NCI-H2081 (cell line): Measurements from ENCODE around the gene SLC66A2.

Source experiments
- DNase-seq, 2 experiments: peaks; one replicate each; lab custom pipeline; 2025; lab: John Stamatoyannopoulos, UW

SLC66A2 gene

DNA sequence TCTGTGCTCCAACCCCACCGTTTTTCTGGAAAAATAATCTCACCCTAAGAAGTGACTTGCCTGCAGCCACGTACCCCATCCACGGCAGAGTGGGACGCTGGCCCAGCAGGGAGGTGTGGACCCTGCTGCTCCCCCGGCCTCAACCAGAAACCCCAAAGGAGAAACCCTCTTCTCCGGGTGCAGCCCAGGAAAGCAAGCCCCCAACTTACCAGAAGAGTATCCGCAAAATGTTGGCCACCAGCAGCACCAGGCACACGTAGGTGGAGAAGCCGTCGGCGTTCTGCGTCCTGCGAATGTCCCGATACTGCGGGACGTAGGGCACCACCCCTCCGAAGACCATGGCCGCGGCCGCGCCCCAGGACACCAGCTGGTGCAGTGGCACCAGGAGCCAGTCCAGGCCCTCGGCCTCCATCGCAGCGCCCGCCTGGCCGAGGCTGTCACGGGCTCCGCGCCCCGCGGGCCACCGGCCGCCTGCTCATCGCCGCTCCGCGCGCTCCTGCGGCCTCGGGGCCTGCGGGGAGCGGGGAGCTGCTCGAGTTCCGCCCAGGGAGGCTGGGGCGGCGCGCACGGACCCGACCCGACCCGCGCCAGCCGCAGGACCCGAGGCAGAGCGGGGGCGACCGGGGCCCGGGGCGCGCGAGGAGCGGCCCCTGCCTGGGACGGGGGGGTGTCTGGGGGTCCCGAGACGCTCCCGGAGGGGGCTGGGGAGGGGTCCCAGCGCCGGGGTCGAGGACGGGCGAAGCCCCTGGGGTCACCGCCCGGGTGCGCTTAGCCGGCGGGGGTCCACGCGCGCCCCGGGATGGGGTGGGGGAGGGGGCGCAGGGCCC lies 725 bp downstream of the SLC66A2 start:
- DNase-seq, result peak in 1 of 2 experiments; percentile 9

DNA sequence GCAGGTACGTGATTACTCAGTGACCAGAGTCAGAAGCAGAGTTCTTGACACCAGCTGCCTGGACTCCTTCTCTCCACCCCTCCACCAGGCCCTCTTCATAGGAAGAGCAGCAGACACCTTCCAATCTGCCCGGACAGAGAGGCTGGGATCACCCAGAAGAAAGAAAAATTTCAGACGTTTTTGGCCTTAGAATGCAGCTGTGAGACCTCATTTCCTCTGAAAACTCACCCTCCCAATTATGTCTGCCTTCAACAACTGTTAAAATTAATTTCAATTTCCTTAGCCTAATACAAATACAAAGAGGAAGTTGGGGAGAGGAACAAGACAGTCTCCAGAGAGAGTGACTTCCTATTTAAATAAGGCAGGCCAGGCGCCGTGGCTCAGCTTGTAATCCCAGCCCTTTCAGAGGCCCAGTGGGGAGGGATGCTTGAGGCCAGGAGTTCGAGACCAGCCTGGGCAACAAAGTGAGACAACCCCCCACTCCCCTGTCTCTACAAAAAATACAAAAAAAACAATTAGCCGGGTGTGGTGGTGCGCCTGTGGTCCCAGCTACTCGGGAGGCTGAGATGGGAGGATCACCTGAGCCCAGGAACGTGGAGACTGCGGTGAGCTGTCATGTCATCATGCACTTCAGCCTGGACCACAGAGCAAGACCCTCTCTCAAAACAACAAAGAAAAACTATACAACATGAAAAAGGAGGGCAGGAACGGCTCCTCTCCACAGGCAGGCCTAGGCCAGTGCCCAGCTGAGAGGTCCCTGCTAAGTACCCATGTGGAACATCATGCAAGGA lies 1.6 kb downstream of the SLC66A2 start:
- DNase-seq, result no peak

- no peak for DNase-seq
Measured at GRCh38 chr18:79948719-79949411, 2.6 kb downstream of the SLC66A2 start.

GRCh38 chr18:79947881-79948610 lies 3.4 kb downstream of the SLC66A2 start:
- no peak for DNase-seq

DNA sequence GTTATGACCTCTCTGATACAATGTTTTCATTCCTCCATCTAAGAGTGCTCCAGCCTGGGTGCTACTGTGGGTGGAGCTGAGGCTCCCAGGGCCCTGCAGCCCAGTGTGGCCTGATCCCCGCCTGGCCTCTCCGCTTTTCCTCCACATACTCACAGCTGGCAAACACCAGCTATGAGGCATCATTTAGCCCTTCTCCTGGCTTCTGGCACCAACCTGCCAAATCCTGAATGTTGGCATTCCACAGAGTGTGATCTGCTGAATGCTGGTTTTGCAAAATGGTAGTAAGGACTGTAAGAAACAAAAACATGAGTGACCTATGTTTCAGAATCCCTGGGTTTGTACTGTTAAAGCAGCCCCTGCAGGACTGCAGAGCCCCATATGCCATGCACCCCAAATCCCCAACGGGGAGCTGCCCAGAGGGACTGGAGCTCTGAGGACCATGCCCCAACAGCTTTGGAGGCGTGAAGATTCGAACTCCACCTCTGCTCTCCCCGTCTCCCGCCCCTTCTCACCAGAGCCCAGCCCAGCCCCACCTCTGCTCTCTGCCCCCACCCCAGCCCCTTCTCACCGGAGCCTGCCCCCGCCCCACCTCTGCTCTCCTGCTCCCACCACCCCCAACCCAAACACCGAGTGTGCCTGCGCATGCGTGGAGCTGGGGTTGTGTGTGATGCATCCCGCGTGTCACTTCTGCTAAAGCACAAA lies 4.2 kb downstream of the SLC66A2 start:
- DNase-seq, result no peak

DNA sequence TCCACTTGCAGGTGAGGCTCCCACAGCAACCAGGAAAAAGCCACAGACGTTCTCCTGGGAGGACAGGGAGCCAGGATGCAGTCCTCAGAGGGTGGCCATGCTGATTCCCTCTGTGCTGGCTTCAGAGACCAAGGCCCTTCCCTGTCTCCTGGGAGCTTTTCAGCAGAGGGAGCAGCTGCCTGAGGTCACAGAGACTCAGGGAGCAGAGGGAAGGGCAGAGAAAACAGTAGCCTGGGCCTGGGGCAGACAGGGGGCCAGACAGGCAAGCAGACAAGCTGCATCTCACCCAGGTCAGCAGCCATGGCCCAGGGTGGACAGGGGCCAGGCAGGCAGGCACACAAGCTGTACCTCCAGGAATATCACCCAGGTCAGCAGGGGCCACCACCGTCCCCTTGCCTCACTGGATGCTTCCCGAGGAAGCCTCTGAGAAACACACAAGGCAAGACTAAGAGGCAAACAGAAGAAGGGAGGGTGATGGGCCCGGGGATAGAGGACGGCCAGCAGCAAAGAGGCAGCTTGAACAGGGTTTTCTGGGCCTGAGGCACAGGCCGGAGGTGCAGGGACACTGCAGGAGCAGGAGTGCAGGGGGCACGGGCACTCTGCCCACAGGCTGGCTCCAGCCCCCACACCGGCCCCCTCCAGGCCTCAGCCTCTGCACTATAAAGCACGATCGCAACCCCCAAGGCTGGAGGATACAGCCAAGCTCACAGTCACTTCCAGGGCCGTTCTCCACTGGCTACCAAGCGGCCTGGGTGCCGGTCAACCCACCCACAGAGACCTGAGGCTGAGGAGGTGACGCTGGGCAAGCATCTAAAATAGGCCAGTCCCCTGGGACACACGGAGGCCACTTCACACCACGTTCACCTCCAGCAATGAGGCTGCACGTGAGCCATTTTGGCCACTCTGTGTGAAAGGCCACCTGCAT lies 6.1 kb downstream of the SLC66A2 start:
- DNase-seq, result no peak

DNA sequence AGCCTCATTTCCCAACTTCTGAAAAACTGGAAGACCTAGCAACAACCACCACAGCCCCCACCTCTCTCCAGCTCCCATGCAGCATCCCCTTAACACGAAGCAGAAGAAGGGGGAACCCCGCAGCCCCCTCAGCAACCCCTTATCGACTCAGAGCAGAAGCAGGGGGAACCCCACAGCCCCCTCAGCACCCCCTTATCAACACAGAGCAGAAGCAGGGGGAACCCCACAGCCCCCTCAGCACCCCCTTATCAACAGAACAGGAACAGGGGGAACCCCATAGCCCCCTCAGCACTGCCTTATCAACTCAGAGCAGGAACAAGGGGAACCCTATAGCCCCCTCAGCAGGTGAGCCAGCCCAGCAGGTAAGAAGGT lies 6.7 kb downstream of the SLC66A2 start:
- DNase-seq, result no peak

DNA sequence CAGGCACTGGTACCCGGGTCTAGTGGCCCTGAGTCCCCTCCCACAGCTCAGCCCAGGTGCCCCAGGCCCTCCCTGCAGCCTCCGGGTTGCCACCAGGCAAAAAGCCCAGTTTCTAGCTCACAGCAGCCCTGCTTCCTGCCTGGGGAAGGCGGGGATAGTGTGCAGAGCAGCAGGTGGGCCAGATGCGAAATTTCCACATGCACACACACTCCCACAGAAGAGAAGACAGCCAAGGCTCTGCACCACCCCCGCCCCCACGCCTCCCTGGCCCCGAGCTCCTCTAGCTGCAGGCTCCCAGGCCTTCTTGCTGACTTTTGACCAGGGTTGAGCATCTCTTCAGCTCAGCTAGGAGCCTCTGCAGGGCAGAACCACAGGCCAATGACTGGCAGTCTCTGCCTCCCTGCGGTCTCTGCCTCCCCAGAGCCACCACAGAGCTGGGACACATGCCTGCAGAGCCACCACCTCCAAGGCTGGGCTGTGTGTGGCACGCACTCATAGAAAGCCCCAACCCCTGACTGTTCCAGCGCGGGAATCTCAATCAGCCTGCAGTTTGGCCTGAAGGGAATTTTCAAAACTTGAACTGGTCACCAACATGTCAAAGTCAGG lies 7.2 kb downstream of the SLC66A2 start:
- peak; percentile 77 to 87 for DNase-seq

GRCh38 chr18:79943608-79944125 lies 7.8 kb downstream of the SLC66A2 start:
- no peak for DNase-seq

DNA sequence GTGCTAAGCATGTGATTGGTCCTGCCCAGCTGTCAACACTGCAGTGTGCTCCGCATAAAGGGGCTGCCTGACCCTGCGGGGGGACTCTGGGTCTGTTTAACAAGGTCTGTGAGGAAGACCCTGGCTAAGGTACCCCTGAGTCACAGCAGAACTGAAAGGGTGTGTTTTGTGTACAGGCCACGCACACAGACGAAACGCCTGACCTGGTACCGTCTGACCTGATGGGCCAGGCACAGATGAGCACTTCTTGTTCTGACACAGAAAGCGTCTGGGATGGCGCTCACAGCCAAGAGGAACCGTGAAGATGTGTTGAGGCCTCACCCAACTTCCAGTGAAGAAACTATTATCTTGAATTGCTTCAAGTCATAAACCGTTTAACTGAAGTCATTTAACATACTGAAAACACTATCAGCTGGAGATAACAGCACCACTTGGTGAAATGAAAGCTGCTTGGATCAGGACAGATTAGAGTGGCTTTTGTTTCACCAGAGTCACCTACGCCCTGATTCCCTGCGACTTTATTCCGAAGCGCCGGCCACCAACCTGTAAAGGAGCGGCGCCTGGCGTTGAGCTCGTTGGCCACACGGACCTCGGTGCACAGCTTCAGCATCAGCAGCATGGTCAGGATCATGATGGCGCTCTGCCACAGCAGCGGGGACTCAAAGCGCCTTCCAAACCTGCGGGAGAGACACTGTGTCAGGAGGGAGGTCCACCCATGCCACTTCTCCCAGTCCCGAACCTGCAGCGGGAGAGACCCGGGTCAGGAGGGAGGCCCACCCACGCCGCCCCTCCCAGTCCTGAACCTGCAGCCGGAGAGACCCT lies 8.5 kb downstream of the SLC66A2 start:
- DNase-seq, result no peak

DNA sequence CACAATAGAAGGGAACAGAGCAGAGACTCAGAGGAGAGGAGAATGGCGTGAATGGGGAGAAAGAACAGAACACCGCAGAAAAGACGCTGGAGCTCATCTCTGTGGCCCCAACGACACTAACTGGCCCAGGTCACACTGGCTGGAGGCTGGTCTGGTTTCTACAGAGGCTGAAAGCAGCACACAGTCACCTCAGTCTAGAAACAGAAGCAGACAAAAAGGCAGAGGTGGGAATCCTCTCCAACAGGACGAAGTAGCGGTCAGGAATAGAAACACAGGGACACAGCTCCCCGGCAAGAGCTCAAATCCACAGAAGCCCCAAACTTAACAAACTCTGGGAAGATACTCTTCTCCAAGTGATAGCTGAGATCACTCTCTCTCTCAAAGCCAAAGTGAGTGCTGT lies 9.2 kb downstream of the SLC66A2 start:
- no peak for DNase-seq

DNA sequence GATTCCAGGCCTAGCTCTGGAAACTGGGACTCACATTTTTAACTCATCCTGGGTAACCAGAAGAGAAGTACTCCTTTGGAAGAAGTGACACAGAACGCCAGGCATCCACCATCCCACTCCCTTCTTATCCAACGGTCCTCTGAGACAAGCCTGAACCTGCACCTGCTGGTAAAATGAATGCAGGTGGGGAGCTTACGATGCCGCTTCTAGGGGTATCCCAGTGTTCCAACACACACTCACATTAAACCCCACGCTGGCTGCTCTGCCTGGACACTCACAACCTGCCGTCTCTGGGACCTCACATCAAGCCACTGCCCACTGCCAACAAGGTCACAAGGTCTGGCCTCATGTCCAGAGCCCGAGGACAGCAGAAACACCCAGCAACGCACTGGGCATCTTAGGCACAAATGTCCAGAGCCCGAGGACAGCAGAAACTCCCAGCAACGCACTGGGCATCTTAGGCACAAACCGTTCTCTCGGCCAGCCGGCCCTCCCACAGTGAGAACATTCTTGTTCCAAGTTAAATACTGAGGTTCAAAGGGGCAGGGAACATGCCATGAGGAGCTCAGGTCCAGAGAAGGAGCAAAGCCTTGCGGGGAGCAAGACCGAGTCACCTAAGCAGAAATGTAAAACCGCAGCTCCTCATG lies 9.9 kb downstream of the SLC66A2 start:
- DNase-seq, result no peak

GRCh38 chr18:79940814-79941472 lies 10.5 kb downstream of the SLC66A2 start:
- no peak for DNase-seq

DNA sequence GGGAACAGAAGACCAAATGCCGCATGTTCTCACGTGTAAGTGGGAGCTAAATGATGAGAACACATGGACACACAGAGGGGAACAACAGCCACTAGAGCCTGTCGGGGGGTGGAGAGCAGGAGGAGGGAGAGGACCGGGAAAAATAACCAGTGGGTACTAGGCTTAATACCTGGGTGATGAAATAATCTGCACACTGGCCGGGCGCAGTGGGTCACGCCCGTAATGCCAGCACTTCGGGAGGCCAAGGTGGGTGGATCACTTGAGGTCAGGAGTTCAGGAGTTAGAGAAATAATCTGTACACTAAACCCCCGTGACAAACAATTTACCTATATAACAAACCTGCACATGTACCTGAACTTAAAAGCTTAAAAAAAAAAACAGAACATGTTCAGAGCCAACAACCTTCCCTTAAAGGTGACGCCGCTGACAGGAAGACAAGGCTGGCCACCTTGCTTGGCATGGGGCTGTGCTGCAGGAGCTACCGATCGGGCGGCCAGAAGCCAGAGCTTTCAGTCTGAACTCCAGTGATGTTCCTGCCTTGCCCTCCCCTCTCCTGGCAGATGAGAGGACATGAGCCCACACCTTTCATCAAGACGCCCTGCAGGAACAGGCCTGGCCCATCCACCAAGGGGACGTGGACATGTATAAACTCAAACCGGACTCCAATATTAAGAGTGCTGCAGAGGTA lies 11.2 kb downstream of the SLC66A2 start:
- DNase-seq, result no peak

GRCh38 chr18:79939096-79939495 lies 12.4 kb downstream of the SLC66A2 start:
- no peak for DNase-seq

GRCh38 chr18:79938196-79938595 lies 13.3 kb downstream of the SLC66A2 start:
- no peak for DNase-seq
